ENCODE data around the gene SMPD1.

Gene SMPD1

GRCh38 chr11:6389905-6390717 lies at the start of gene SMPD1:
Gene SMPD1, plus strand, starts transcription at chr11:6390474. Its CDS starts 125 bp downstream, at chr11:6390599.
- peak; percentile 98 for DNase-seq

- no peak for DNase-seq
Measured at GRCh38 chr11:6345366-6345765, 44.9 kb upstream of the SMPD1 start.

GRCh38 chr11:6350043-6350442 lies 40.2 kb upstream of the SMPD1 start:
- DNase-seq = no peak

GRCh38 chr11:6350486-6350885 lies 39.8 kb upstream of the SMPD1 start:
- no peak for DNase-seq

- peak; percentile 64 for DNase-seq
Measured at GRCh38 chr11:6351782-6352382, 38.4 kb upstream of the SMPD1 start.

- peak; percentile 81 for DNase-seq
Measured at GRCh38 chr11:6353367-6353987, 36.8 kb upstream of the SMPD1 start.

- no peak for DNase-seq
Measured at GRCh38 chr11:6354651-6355485, 35.4 kb upstream of the SMPD1 start.

GRCh38 chr11:6356503-6357055 lies 33.7 kb upstream of the SMPD1 start:
- no peak for DNase-seq

GRCh38 chr11:6357222-6357621 lies 33.1 kb upstream of the SMPD1 start:
- DNase-seq = peak; percentile 73

- DNase-seq = no peak
Measured at GRCh38 chr11:6360183-6360582, 30.1 kb upstream of the SMPD1 start.

- DNase-seq = no peak
Measured at GRCh38 chr11:6362185-6362872, 27.9 kb upstream of the SMPD1 start.

- DNase-seq = peak; percentile 86
Measured at GRCh38 chr11:6362873-6363678, 27.2 kb upstream of the SMPD1 start.

- DNase-seq = no peak
Measured at GRCh38 chr11:6365659-6366058, 24.6 kb upstream of the SMPD1 start.

- no peak for DNase-seq
Measured at GRCh38 chr11:6371825-6372224, 18.4 kb upstream of the SMPD1 start.

- no peak for DNase-seq
Measured at GRCh38 chr11:6377902-6378639, 12.2 kb upstream of the SMPD1 start.

GRCh38 chr11:6378640-6378989 lies 11.7 kb upstream of the SMPD1 start:
- DNase-seq = no peak

GRCh38 chr11:6385046-6385777 lies 5.1 kb upstream of the SMPD1 start:
- DNase-seq = no peak

GRCh38 chr11:6387811-6388599 lies 2.3 kb upstream of the SMPD1 start:
- DNase-seq = no peak

- DNase-seq = no peak
Measured at GRCh38 chr11:6388748-6389147, 1.5 kb upstream of the SMPD1 start.

All from activated effector memory CD4-positive, alpha-beta T cell treated with anti-CD3 and anti-CD28 coated beads, Interleukin-2, amount 50 U/mL, for 16 hours (primary cell).